GM19240 (cell line): ENCODE data around the gene OSBPL10.

ENCODE experiments used
- DNase-seq: peaks from one replicate; pipeline ENCODE4 v3.0.0; 2011; ENCODE audit warnings: low spot score; ENCODE audit not compliant: insufficient read length

The OSBPL10 gene

GRCh38 chr3:31853580-31853979 lies 127.5 kb downstream of the OSBPL10 start:
- no peak for DNase-seq

GRCh38 chr3:31851278-31851677 lies 129.8 kb downstream of the OSBPL10 start:
- no peak for DNase-seq

- DNase-seq, result no peak
Measured at GRCh38 chr3:31848911-31849310, 132.2 kb downstream of the OSBPL10 start.

- no peak for DNase-seq
Measured at GRCh38 chr3:31848163-31848818, 132.8 kb downstream of the OSBPL10 start.

- no peak for DNase-seq
Measured at GRCh38 chr3:31847760-31848159, 133.3 kb downstream of the OSBPL10 start.

- DNase-seq, result no peak
Measured at GRCh38 chr3:31841515-31841914, 139.5 kb downstream of the OSBPL10 start.

GRCh38 chr3:31840252-31840651 lies 140.8 kb downstream of the OSBPL10 start:
- no peak for DNase-seq

- DNase-seq, result no peak
Measured at GRCh38 chr3:31839144-31839917, 141.7 kb downstream of the OSBPL10 start.

GRCh38 chr3:31836131-31837075 lies 144.7 kb downstream of the OSBPL10 start:
- no peak for DNase-seq

- DNase-seq, result no peak
Measured at GRCh38 chr3:31833391-31834190, 147.5 kb downstream of the OSBPL10 start.

GRCh38 chr3:31832551-31832950 lies 148.5 kb downstream of the OSBPL10 start:
- DNase-seq, result no peak

GRCh38 chr3:31831591-31831990 lies 149.5 kb downstream of the OSBPL10 start:
- DNase-seq, result no peak

- DNase-seq, result no peak
Measured at GRCh38 chr3:31829826-31830426, 151.1 kb downstream of the OSBPL10 start.

- no peak for DNase-seq
Measured at GRCh38 chr3:31829010-31829409, 152.1 kb downstream of the OSBPL10 start.

GRCh38 chr3:31828007-31828406 lies 153.1 kb downstream of the OSBPL10 start:
- no peak for DNase-seq

- no peak for DNase-seq
Measured at GRCh38 chr3:31823184-31823583, 157.9 kb downstream of the OSBPL10 start.

GRCh38 chr3:31821118-31821517 lies 159.9 kb downstream of the OSBPL10 start:
- no peak for DNase-seq

GRCh38 chr3:31819441-31819840 lies 161.6 kb downstream of the OSBPL10 start:
- no peak for DNase-seq

GRCh38 chr3:31817411-31817966 lies 163.6 kb downstream of the OSBPL10 start:
- DNase-seq, result no peak
